ENCODE measurements around the gene XCR1.

DNA sequence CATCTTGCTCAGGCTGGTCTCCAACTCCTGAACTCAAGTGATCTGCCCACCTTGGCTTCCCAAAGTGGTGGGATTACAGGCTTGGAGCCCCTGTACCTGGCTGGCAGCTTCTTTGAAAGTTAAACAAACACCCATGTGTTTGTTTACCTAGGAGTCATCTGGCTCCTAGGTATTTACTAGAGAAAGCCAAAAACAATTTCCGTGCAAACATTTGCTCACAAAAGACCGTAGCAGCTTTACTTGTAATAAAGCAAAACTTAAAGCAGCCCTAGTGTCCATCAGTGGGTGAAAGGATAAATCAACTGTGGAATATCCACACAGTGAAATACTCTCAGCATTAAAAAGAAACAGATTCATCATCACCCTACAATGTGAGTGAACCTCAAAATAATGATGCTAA, 29.4 kb upstream of the XCR1 start:
- TF ChIP-seq, protein P1, sequence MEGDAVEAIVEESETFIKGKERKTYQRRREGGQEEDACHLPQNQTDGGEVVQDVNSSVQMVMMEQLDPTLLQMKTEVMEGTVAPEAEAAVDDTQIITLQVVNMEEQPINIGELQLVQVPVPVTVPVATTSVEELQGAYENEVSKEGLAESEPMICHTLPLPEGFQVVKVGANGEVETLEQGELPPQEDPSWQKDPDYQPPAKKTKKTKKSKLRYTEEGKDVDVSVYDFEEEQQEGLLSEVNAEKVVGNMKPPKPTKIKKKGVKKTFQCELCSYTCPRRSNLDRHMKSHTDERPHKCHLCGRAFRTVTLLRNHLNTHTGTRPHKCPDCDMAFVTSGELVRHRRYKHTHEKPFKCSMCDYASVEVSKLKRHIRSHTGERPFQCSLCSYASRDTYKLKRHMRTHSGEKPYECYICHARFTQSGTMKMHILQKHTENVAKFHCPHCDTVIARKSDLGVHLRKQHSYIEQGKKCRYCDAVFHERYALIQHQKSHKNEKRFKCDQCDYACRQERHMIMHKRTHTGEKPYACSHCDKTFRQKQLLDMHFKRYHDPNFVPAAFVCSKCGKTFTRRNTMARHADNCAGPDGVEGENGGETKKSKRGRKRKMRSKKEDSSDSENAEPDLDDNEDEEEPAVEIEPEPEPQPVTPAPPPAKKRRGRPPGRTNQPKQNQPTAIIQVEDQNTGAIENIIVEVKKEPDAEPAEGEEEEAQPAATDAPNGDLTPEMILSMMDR (IDR thresholded peaks at IDR 0.05 in 2 of 3, conservative IDR thresholded peaks at IDR 0.05 in 1 of 3; ENCODE audit: insufficient read depth in 2 of 3, low read depth in 1 of 3, low read length in 3 of 3), result no peak
- TF ChIP-seq, protein P2, sequence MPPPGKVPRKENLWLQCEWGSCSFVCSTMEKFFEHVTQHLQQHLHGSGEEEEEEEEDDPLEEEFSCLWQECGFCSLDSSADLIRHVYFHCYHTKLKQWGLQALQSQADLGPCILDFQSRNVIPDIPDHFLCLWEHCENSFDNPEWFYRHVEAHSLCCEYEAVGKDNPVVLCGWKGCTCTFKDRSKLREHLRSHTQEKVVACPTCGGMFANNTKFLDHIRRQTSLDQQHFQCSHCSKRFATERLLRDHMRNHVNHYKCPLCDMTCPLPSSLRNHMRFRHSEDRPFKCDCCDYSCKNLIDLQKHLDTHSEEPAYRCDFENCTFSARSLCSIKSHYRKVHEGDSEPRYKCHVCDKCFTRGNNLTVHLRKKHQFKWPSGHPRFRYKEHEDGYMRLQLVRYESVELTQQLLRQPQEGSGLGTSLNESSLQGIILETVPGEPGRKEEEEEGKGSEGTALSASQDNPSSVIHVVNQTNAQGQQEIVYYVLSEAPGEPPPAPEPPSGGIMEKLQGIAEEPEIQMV (tag; conservative IDR thresholded peaks at IDR 0.05; ENCODE audit: low read depth), result no peak
- TF ChIP-seq, protein P3, sequence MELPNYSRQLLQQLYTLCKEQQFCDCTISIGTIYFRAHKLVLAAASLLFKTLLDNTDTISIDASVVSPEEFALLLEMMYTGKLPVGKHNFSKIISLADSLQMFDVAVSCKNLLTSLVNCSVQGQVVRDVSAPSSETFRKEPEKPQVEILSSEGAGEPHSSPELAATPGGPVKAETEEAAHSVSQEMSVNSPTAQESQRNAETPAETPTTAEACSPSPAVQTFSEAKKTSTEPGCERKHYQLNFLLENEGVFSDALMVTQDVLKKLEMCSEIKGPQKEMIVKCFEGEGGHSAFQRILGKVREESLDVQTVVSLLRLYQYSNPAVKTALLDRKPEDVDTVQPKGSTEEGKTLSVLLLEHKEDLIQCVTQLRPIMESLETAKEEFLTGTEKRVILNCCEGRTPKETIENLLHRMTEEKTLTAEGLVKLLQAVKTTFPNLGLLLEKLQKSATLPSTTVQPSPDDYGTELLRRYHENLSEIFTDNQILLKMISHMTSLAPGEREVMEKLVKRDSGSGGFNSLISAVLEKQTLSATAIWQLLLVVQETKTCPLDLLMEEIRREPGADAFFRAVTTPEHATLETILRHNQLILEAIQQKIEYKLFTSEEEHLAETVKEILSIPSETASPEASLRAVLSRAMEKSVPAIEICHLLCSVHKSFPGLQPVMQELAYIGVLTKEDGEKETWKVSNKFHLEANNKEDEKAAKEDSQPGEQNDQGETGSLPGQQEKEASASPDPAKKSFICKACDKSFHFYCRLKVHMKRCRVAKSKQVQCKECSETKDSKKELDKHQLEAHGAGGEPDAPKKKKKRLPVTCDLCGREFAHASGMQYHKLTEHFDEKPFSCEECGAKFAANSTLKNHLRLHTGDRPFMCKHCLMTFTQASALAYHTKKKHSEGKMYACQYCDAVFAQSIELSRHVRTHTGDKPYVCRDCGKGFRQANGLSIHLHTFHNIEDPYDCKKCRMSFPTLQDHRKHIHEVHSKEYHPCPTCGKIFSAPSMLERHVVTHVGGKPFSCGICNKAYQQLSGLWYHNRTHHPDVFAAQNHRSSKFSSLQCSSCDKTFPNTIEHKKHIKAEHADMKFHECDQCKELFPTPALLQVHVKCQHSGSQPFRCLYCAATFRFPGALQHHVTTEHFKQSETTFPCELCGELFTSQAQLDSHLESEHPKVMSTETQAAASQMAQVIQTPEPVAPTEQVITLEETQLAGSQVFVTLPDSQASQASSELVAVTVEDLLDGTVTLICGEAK (IDR thresholded peaks at IDR 0.05), result no peak
- TF ChIP-seq, protein P3 (CRISPR knock-in tag; IDR thresholded peaks at IDR 0.05), result no peak
- no peak for TF ChIP-seq ELF1 (tag; IDR thresholded peaks at IDR 0.05)
- no peak for TF ChIP-seq CBX2 (IDR thresholded peaks at IDR 0.05; ENCODE audit: insufficient read depth, low read length, poor library complexity, severe bottlenecking)
- no peak for TF ChIP-seq TBL1XR1 (IDR thresholded peaks at IDR 0.05; ENCODE audit: low read length in 2 of 2)
- TF ChIP-seq JUNB (CRISPR knock-in tag; conservative IDR thresholded peaks at IDR 0.05), result no peak
- TF ChIP-seq NR3C1 (CRISPR knock-in tag; IDR thresholded peaks at IDR 0.05), result no peak
- no peak for TF ChIP-seq ZNF445 (CRISPR knock-in tag; IDR thresholded peaks at IDR 0.05; ENCODE audit: low read depth)
- TF ChIP-seq JUND (IDR thresholded peaks at IDR 0.05; ENCODE audit: borderline replicate concordance, low read depth, low read length), result no peak
- no peak for TF ChIP-seq JUND (tag; IDR thresholded peaks at IDR 0.05; ENCODE audit: borderline replicate concordance, low read depth, low read length)
- no peak for TF ChIP-seq POLR2AphosphoS5 (IDR thresholded peaks at IDR 0.05; ENCODE audit: control insufficient read depth, insufficient read depth, low read depth, low read length)
- no peak for TF ChIP-seq POLR2A (conservative IDR thresholded peaks at IDR 0.05)

Measured in K562 (cell line).